CD14-positive monocyte (primary cell): Measurements from ENCODE around the gene CYP27B1. TPM values are rescaled to one million over a fixed set of nuclear protein-coding genes. Genes with fewer than 3 reads are reported as not detected.

Experiments used
- DNase-seq, 3 donors: peaks; one replicate each; pipeline ENCODE4 v3.0.0-alpha.2; 2011 to 2022
- H2AFZ ChIP-seq: 2 replicates; pipeline ENCODE4 v1.6.0; 2012; ENCODE audit warnings: mild to moderate bottlenecking, low read depth, low read length, inconsistent platforms; ENCODE audit not compliant: insufficient read depth, poor library complexity, severe bottlenecking
- H3K27ac ChIP-seq, 2 donors: 1 replicate in 1 of 2; 2 replicates in 1 of 2; pipeline ENCODE4 v1.5.1; 2012 to 2013; ENCODE audit warnings: low read length in 2 of 2, control low read depth in 1 of 2, inconsistent platforms in 1 of 2, low read depth in 1 of 2, mild to moderate bottlenecking in 1 of 2
- H3K27me3 ChIP-seq, 2 donors: one replicate each; pipeline versions ENCODE4 v1.6.0 to v1.6.1; 2011 to 2013; ENCODE audit warnings: low read length in 2 of 2; ENCODE audit not compliant: control insufficient read depth in 2 of 2, insufficient read depth in 2 of 2
- H3K36me3 ChIP-seq, 2 donors: replicated peaks in 1 of 2; 1 replicate in 1 of 2; 2 replicates in 1 of 2; pipeline versions ENCODE4 v1.5.1 to v1.6.1; 2012 to 2013; ENCODE audit warnings: low read length in 2 of 2, control low read depth in 1 of 2, inconsistent platforms in 1 of 2, mild to moderate bottlenecking in 1 of 2; ENCODE audit not compliant: insufficient read depth in 2 of 2, control insufficient read depth in 1 of 2
- H3K4me1 ChIP-seq, 2 donors: 1 replicate in 1 of 2; 2 replicates in 1 of 2; pipeline versions ENCODE4 v1.5.1 to v1.6.1; 2012 to 2013; ENCODE audit warnings: low read length in 2 of 2, control low read depth in 1 of 2, inconsistent platforms in 1 of 2, mild to moderate bottlenecking in 1 of 2, moderate library complexity in 1 of 2; ENCODE audit not compliant: insufficient read depth in 2 of 2, control insufficient read depth in 1 of 2
- H3K4me2 ChIP-seq: replicated peaks from 2 replicates; pipeline ENCODE3; 2012; ENCODE audit warnings: low read length, moderate library complexity, mild to moderate bottlenecking; ENCODE audit not compliant: poor library complexity, severe bottlenecking; ENCODE audit errors: extremely low read depth
- H3K4me3 ChIP-seq, 3 experiments: fragments of 200-600 bp in 1 of 3; sonication (generic) in 1 of 3; replicated peaks in 1 of 3; 1 replicate in 2 of 3; 2 replicates in 1 of 3; pipeline ENCODE4 v1.5.1; 2011 to 2013; ENCODE audit warnings: low read length in 3 of 3, mild to moderate bottlenecking in 3 of 3, control low read depth in 2 of 3, low read depth in 2 of 3, inconsistent platforms in 1 of 3, moderate library complexity in 1 of 3
- H3K79me2 ChIP-seq: 2 replicates; pipeline ENCODE4 v1.6.0; 2012; ENCODE audit warnings: mild to moderate bottlenecking, control low read depth, inconsistent platforms, low read length, moderate library complexity; ENCODE audit not compliant: insufficient read depth
- H3K9ac ChIP-seq: 2 replicates; pipeline ENCODE4 v1.6.0; 2017; ENCODE audit warnings: low read length, mild to moderate bottlenecking; ENCODE audit not compliant: insufficient read depth, poor library complexity, severe bottlenecking
- H3K9me3 ChIP-seq, 2 donors: replicated peaks in 1 of 2; 1 replicate in 1 of 2; 2 replicates in 1 of 2; pipeline versions ENCODE4 v1.5.1 to v1.6.1; 2012 to 2013; ENCODE audit warnings: low read length in 2 of 2, control low read depth in 1 of 2; ENCODE audit not compliant: control insufficient read depth in 1 of 2, insufficient read depth in 1 of 2
- H4K20me1 ChIP-seq: 2 replicates; pipeline ENCODE4 v1.6.0; 2012; ENCODE audit warnings: mild to moderate bottlenecking, low read length, control low read depth, moderate library complexity; ENCODE audit not compliant: insufficient read depth
- H3K27ac Mint-ChIP-seq, 7 donors: one replicate each; pipeline ENCODE4 v1.8.0; 2020; ENCODE audit warnings: mild to moderate bottlenecking in 7 of 7, mixed read lengths in 7 of 7, moderate library complexity in 6 of 7, inconsistent platforms in 2 of 7
- H3K27me3 Mint-ChIP-seq, 3 donors: one replicate each; pipeline ENCODE4 v1.8.0; 2021 to 2022; ENCODE audit warnings: low read depth in 3 of 3, mild to moderate bottlenecking in 3 of 3, mixed read lengths in 3 of 3, moderate library complexity in 3 of 3, inconsistent platforms in 1 of 3
- H3K36me3 Mint-ChIP-seq, 2 donors: one replicate each; pipeline ENCODE4 v1.8.0; 2020; ENCODE audit warnings: mixed read lengths in 2 of 2, inconsistent platforms in 1 of 2, mild to moderate bottlenecking in 1 of 2
- H3K4me1 Mint-ChIP-seq: one replicate; pipeline ENCODE4 v1.8.0; 2020; ENCODE audit warnings: mild to moderate bottlenecking, mixed read lengths
- H3K4me3 Mint-ChIP-seq, 2 donors: one replicate each; pipeline ENCODE4 v1.8.0; 2020; ENCODE audit warnings: mild to moderate bottlenecking in 2 of 2, mixed read lengths in 2 of 2, moderate library complexity in 1 of 2
- H3K9me3 Mint-ChIP-seq, 7 donors: one replicate each; pipeline ENCODE4 v1.8.0; 2020 to 2022; ENCODE audit warnings: mixed read lengths in 7 of 7, mild to moderate bottlenecking in 6 of 7, moderate library complexity in 6 of 7, inconsistent platforms in 2 of 7
- WGBS: methylation state at CpG from one replicate; pipeline ENCODE4 v1.1.5; 2013; ENCODE audit warnings: missing lambda C conversion rate; ENCODE audit not compliant: insufficient coverage; 5-methylcytosine and 5-hydroxymethylcytosine counted together
- intact Hi-C, 2 donors: fragments of 100-400 bp; cut with micrococcal nuclease; formaldehyde crosslinking; loops; one replicate each; pipeline versions ENCODE4 v1.15.0 to v1.15.1; 2023
- polyA plus RNA-seq, 3 donors: library from polyadenylated mRNA; depleted of rRNA in 1 of 3; unstranded in 2 of 3; stranded (reverse) in 1 of 3; fragments of 300-500 nt in 2 of 3; fragments of >200 nt in 1 of 3; fragmentation: Illumina TruSeq in 2 of 3; gene quantifications; 1 replicate in 2 of 3; 2 replicates in 1 of 3; pipeline ENCODE4 v1.2.3, GENCODE V29; 2012 to 2021
- TF ChIP-seq, protein P1 (sequence below): fragments of 200-600 bp; IDR thresholded peaks from one replicate; pipeline ENCODE4 v1.8.0; 2022; ENCODE audit warnings: antibody characterized with exemption, mild to moderate bottlenecking

CYP27B1 gene
- polyA plus RNA-seq, 3 donors = 0.81 TPM; not detected in 2

DNA sequence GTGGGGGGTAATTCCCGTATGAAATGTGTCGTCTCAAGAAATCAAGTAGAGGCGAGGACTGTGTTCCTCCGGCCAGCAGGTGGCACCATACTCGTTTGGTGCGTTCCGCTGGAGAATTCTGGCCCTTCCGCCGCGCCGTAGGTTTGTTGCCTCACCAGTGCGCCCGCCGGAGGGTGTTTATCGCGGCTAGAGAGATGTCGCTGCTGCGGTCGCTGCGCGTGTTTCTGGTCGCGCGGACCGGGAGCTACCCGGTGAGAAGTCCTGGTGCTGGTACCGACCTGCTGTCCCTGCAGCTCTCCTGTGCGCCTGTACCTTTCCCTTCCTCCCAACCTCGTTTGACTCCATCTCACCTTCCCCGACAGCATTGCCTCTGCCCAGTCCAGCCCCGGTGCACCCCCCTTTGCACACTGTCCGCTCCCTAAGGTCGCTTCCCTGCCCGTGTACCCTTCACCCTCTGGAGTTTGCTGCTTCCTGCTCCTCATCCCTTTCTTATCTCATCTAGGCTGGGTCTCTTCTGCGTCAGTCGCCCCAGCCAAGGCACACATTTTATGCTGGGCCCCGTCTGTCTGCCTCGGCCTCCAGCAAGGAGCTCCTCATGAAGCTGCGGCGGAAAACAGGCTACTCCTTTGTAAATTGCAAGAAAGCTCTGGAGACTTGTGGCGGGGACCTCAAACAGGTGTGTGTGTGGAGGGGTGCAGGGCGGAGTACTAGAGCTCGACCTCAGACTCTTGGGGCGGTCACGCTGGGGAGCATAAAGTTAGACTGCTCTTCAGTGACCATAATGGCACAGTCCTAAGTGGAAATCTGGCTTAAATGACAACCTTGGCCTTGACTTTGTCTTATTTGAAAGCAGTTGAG, 16.0 kb upstream of the CYP27B1 start, which contains the start of gene TSFM:
Gene TSFM, plus strand, starts transcription at position 180 of the 858 bp plus-strand sequence. Its CDS starts 15 bp downstream, at position 195.
- Mint-ChIP-seq H3K4me1 (peaks cover 41% of the 10 kb centered on the region), H3K9me3 (peaks cover 0 to 2% (median 0%) of the 10 kb centered on the region in 7 donors), H3K27ac (peak within 1 kb of the TSS; percentile 91 to 98 (median 95)), H3K36me3 (peaks cover 23 to 24% of the 10 kb centered on the region in 2 donors), H3K27me3 (peaks cover 0 to 3% (median 0%) of the 10 kb centered on the region in 3 donors), H3K4me3 (peak within 1 kb of the TSS; percentile 99 to 100)
- peak within 1 kb of the TSS; percentile 77 for H3K9ac ChIP-seq
- peaks cover 37 to 39% of the 10 kb centered on the region in 2 donors for H3K4me1 ChIP-seq
- intact Hi-C loops = loop anchor here in 1 of 2 donors (5.0 kb wide), 1 partner anchor 64 kb away; the partner anchor contains the start of gene CTDSP2
- peak within 1 kb of the TSS; percentile 43 to 81 for H3K27ac ChIP-seq
- peak within 1 kb of the TSS; percentile 63 to 87 (median 82) for H3K4me3 ChIP-seq
- TF ChIP-seq, protein P1, sequence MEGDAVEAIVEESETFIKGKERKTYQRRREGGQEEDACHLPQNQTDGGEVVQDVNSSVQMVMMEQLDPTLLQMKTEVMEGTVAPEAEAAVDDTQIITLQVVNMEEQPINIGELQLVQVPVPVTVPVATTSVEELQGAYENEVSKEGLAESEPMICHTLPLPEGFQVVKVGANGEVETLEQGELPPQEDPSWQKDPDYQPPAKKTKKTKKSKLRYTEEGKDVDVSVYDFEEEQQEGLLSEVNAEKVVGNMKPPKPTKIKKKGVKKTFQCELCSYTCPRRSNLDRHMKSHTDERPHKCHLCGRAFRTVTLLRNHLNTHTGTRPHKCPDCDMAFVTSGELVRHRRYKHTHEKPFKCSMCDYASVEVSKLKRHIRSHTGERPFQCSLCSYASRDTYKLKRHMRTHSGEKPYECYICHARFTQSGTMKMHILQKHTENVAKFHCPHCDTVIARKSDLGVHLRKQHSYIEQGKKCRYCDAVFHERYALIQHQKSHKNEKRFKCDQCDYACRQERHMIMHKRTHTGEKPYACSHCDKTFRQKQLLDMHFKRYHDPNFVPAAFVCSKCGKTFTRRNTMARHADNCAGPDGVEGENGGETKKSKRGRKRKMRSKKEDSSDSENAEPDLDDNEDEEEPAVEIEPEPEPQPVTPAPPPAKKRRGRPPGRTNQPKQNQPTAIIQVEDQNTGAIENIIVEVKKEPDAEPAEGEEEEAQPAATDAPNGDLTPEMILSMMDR = peak; percentile 94
- H3K9me3 ChIP-seq = no peaks in the 10 kb centered on the region
- H3K36me3 ChIP-seq = peaks cover 25 to 28% of the 10 kb centered on the region in 2 donors
- DNase-seq = peak; percentile 91 to 93 (median 92)
- no peaks in the 10 kb centered on the region for H4K20me1 ChIP-seq
- peaks cover 17% of the 10 kb centered on the region for H3K79me2 ChIP-seq
- peak within 1 kb of the TSS; percentile 83 for H3K4me2 ChIP-seq
- peak within 1 kb of the TSS; percentile 87 for H2AFZ ChIP-seq
- 1% methylated on average over 43 of the region's 45 CpGs for WGBS
- no peaks in the 10 kb centered on the region for H3K27me3 ChIP-seq

DNA sequence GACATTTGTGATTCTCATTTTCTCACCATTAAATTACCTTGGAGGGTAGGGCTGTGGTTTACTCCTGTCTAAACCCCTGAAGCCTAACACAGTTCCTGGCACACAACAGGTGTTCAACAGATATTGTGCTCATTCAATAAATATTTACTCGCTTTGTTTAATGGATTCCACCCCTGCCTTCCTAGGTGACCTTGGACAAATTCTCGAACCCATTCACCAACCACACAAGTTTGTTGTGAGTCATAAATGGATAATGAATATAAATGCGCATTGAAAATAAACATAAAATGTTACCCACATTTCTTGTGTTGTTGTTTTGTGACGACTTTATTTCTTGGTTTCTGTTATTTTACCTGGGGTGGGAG, 15.3 kb upstream of the CYP27B1 start:
- peaks cover 18 to 19% of the 10 kb centered on the region in 2 donors for H3K36me3 Mint-ChIP-seq
- peak overlapping the region in 2 of 3 experiments; percentile 82 to 87 for H3K4me3 ChIP-seq
- H4K20me1 ChIP-seq = no peaks in the 10 kb centered on the region
- TF ChIP-seq, protein P1 = no peak
- intact Hi-C loops = loop anchor here in 1 of 2 donors (5.0 kb wide), 1 partner anchor 65 kb away; the partner anchor contains the start of gene CTDSP2
- peaks cover 41% of the 10 kb centered on the region for H3K4me1 Mint-ChIP-seq
- peak overlapping the region in 1 of 2 donors; percentile 81 for H3K27ac ChIP-seq
- H3K79me2 ChIP-seq = peaks cover 17% of the 10 kb centered on the region
- H3K9me3 ChIP-seq = no peaks in the 10 kb centered on the region
- peak overlapping the region in 1 of 2 donors; percentile 99 for H3K4me3 Mint-ChIP-seq
- no peak overlapping the region for H3K9ac ChIP-seq
- DNase-seq = no peak
- peak overlapping the region; percentile 91 to 98 (median 95) for H3K27ac Mint-ChIP-seq
- H3K4me1 ChIP-seq = peaks cover 37 to 39% of the 10 kb centered on the region in 2 donors
- WGBS = 0% methylated on average over 1 of the region's 4 CpGs
- peaks cover 22% of the 10 kb centered on the region in 2 donors for H3K36me3 ChIP-seq
- H3K27me3 ChIP-seq = no peaks in the 10 kb centered on the region
- H3K27me3 Mint-ChIP-seq = peaks cover 0 to 3% (median 0%) of the 10 kb centered on the region in 3 donors
- H3K4me2 ChIP-seq = peak overlapping the region; percentile 83
- H3K9me3 Mint-ChIP-seq = peaks cover 0 to 2% (median 0%) of the 10 kb centered on the region in 7 donors
- peak overlapping the region; percentile 57 for H2AFZ ChIP-seq
